Liver (tissue), 3 donors: Measurements from ENCODE around the gene FAT2.

Experiments
- CTCF ChIP-seq: fragments of 150-350 bp; IDR thresholded peaks from 2 replicates; pipeline ENCODE4 v1.5.1; 2017; ENCODE audit warnings: improper control_type of control experiment, low read depth, low read length; ENCODE audit not compliant: missing input control
- EGR1 ChIP-seq, 2 donors: IDR thresholded peaks; 2 replicates each; pipeline ENCODE4 v1.6.1; 2016 to 2018; ENCODE audit warnings: antibody characterized with exemption in 2 of 2, low read depth in 2 of 2
- FOXA1 ChIP-seq: IDR thresholded peaks from 2 replicates; pipeline ENCODE4 v1.6.1; 2016; ENCODE audit warnings: antibody characterized with exemption
- REST ChIP-seq: IDR thresholded peaks from 2 replicates; pipeline ENCODE4 v1.6.1; 2016; ENCODE audit warnings: antibody characterized with exemption, mild to moderate bottlenecking
- donor health status: healthy.
- donor health status: healthy.

- TF ChIP-seq CTCF (no peak), REST (no peak), FOXA1 (no peak), EGR1 (IDR thresholded peaks at IDR 0.05; ENCODE audit: low read depth in 2 of 2) (no peak)
These were observed 10.3 kb downstream of the FAT2 start for GRCh38 chr5:151580858-151581257.
